K562 (cell line): ENCODE data around the gene TTC28. TPM values are rescaled to one million over a fixed set of nuclear protein-coding genes. Genes with fewer than 3 reads are reported as not detected.

Experiments used
- ATAC-seq: fragments of 200-7000 bp; cut with Tn5 transposase; 3 replicates; pipeline ENCODE4 v1.9.1; 2020; ENCODE audit warnings: moderate library complexity
- BruUV-seq: library from RNA; stranded (reverse); fragments of 400-500 nt; replicated peaks from 2 replicates; lab custom pipeline; 2021; lab: Mats Ljungman, UMichigan
- CTCF ChIA-PET: fragments of 300-600 bp; formaldehyde crosslinking; extraction: SDS; loops from one replicate; lab custom pipeline; 2021; ENCODE audit warnings: low intra/inter-chr PET ratio; lab: Yijun Ruan, JAX
- POLR2A ChIA-PET: fragments of 300-600, 350-650 bp; sonication (Branson Sonifier 250); formaldehyde crosslinking; extraction: SDS; loops from one replicate; lab custom pipeline; 2021; ENCODE audit warnings: antibody characterized with exemption, inconsistent platforms; lab: Yijun Ruan, JAX
- DNase-seq, 4 experiments: peaks; one replicate each; pipeline versions ENCODE4 v3.0.0 to v3.0.0-alpha.2; 2011 to 2018; ENCODE audit warnings: low spot score in 3 of 4, mixed read lengths in 3 of 4; ENCODE audit errors: extremely low read depth in 1 of 4
- FAIRE-seq: peaks from 2 replicates; lab custom pipeline; 2011; peaks lifted over from hg19 to GRCh38; lab: Jason Lieb, UNC
- H2AFZ ChIP-seq: 2 replicates; pipeline ENCODE4 v1.6.0; 2011; ENCODE audit warnings: low read depth, low read length, control low read depth, inconsistent platforms
- H3K27ac ChIP-seq: fragments of 200-600 bp; 3 replicates; pipeline ENCODE4 v1.8.0; 2011; ENCODE audit warnings: low read depth, mild to moderate bottlenecking, control low read depth, inconsistent platforms, low read length, moderate library complexity, mixed read lengths; ENCODE audit errors: extremely low read depth
- H3K27me3 ChIP-seq, 2 experiments: fragments of 300-600 bp in 1 of 2; 2 replicates in 1 of 2; 3 replicates in 1 of 2; pipeline versions ENCODE4 v1.6.0 to v1.8.0; 2011; ENCODE audit warnings: inconsistent platforms in 2 of 2, low read length in 2 of 2, mild to moderate bottlenecking in 1 of 2, mixed read lengths in 1 of 2, moderate library complexity in 1 of 2; ENCODE audit not compliant: control insufficient read depth in 2 of 2, insufficient read depth in 2 of 2
- H3K36me3 ChIP-seq: fragments of 300-600 bp; 3 replicates; pipeline ENCODE4 v1.8.0; 2011; ENCODE audit warnings: mild to moderate bottlenecking, low read length, inconsistent platforms; ENCODE audit not compliant: control insufficient read depth, insufficient read depth
- H3K4me1 ChIP-seq, 2 experiments: fragments of 200-600 bp in 1 of 2; replicated peaks in 1 of 2; 2 replicates in 1 of 2; 3 replicates in 1 of 2; pipeline versions ENCODE4 v1.5.1 to v1.8.0; 2011; ENCODE audit warnings: inconsistent platforms in 2 of 2, low read length in 2 of 2, mild to moderate bottlenecking in 1 of 2, mixed read lengths in 1 of 2, moderate library complexity in 1 of 2; ENCODE audit not compliant: control insufficient read depth in 2 of 2, insufficient read depth in 2 of 2
- H3K4me2 ChIP-seq: 2 replicates; pipeline ENCODE4 v1.6.1; 2011; ENCODE audit warnings: low read length, control low read depth, inconsistent platforms, mixed read lengths; ENCODE audit not compliant: insufficient read depth
- H3K4me3 ChIP-seq: fragments of 200-600 bp; sonication (generic), shearing (Covaris generic); 2 replicates; pipeline ENCODE4 v1.5.1; 2016; ENCODE audit warnings: control low read depth, inconsistent platforms
- H3K79me2 ChIP-seq: fragments of 200-600 bp; 3 replicates; pipeline ENCODE4 v1.8.0; 2011; ENCODE audit warnings: low read length, inconsistent platforms; ENCODE audit not compliant: control insufficient read depth, insufficient read depth
- H3K9ac ChIP-seq, 2 experiments: 2 replicates each; pipeline versions ENCODE4 v1.6.0 to v1.6.1; 2011; ENCODE audit warnings: low read depth in 2 of 2, low read length in 2 of 2, control low read depth in 1 of 2, inconsistent platforms in 1 of 2, mild to moderate bottlenecking in 1 of 2, mixed read lengths in 1 of 2; ENCODE audit not compliant: insufficient read depth in 1 of 2
- H3K9me1 ChIP-seq: one replicate; pipeline ENCODE4 v1.6.0; 2011; ENCODE audit warnings: inconsistent platforms, mild to moderate bottlenecking, low read length, moderate library complexity; ENCODE audit not compliant: control insufficient read depth, insufficient read depth
- H3K9me3 ChIP-seq: replicated peaks from 2 replicates; pipeline ENCODE4 v1.5.1; 2011; ENCODE audit warnings: low read depth, low read length, inconsistent platforms; ENCODE audit not compliant: control insufficient read depth, insufficient read depth
- H4K20me1 ChIP-seq: replicated peaks from 2 replicates; pipeline ENCODE4 v1.6.1; 2011; ENCODE audit warnings: low read length, inconsistent platforms, mixed read lengths; ENCODE audit not compliant: control insufficient read depth, insufficient read depth
- AFF4 ChIP-seq: sonication (generic); formaldehyde crosslinking; IDR thresholded peaks from 2 replicates; pipeline ENCODE4 v1.8.0; 2023; ENCODE audit warnings: mild to moderate bottlenecking, missing genetic modification reagents
- ATF6 ChIP-seq: sonication (generic); formaldehyde crosslinking; IDR thresholded peaks from 2 replicates; pipeline ENCODE4 v1.4.0; 2020; ENCODE audit warnings: mild to moderate bottlenecking, missing genetic modification reagents
- CBX2 ChIP-seq: fragments of 200-600 bp; sonication (generic); IDR thresholded peaks from one replicate; pipeline ENCODE4 v1.6.1; 2012; ENCODE audit warnings: mild to moderate bottlenecking, low read length, inconsistent platforms; ENCODE audit not compliant: insufficient read depth, poor library complexity, severe bottlenecking
- E2F1 ChIP-seq: sonication (generic); formaldehyde crosslinking; IDR thresholded peaks from 2 replicates; pipeline ENCODE4 v1.8.1; 2023; ENCODE audit warnings: mild to moderate bottlenecking, missing genetic modification reagents, moderate library complexity
- HMG20B ChIP-seq: fragments of 250-450 bp; sonication (Bioruptor Pico); IDR thresholded peaks from 2 replicates; pipeline ENCODE4 v1.5.0; 2021; ENCODE audit warnings: mild to moderate bottlenecking
- HNRNPLL ChIP-seq: fragments of 200-400 bp; formaldehyde crosslinking; IDR thresholded peaks from 2 replicates; pipeline ENCODE4 v1.6.1; 2017; ENCODE audit warnings: low read length, low read depth, mild to moderate bottlenecking; ENCODE audit not compliant: poor library complexity, severe bottlenecking
- PREB ChIP-seq: sonication (generic); formaldehyde crosslinking; IDR thresholded peaks from 2 replicates; pipeline ENCODE4 v1.8.1; 2023; ENCODE audit warnings: mild to moderate bottlenecking, missing genetic modification reagents
- SNRNP70 ChIP-seq: fragments of 200-400 bp; formaldehyde crosslinking; optimal IDR thresholded peaks from 2 replicates; pipeline ENCODE3; 2017; ENCODE audit warnings: low read depth, low read length
- ZNF12 ChIP-seq: sonication (generic); formaldehyde crosslinking; IDR thresholded peaks from 2 replicates; pipeline ENCODE4 v1.4.0; 2020; ENCODE audit warnings: mild to moderate bottlenecking, missing genetic modification reagents
- ZNF449 ChIP-seq: fragments of 250-450 bp; sonication (Bioruptor Pico); IDR thresholded peaks from 2 replicates; pipeline ENCODE4 v1.8.0; 2022; ENCODE audit warnings: moderate library complexity, mild to moderate bottlenecking, inconsistent platforms
- WGBS: fragments of 100-300 bp; shearing (Covaris generic); methylation state at CpG from one replicate; pipeline ENCODE4 v1.1.6; 2016; ENCODE audit warnings: low coverage, mixed read lengths; ENCODE audit not compliant: insufficient coverage; ENCODE audit errors: missing lambda C conversion rate; 5-methylcytosine and 5-hydroxymethylcytosine counted together
- in situ Hi-C: fragments of 300-500 bp; cut with MboI; formaldehyde crosslinking; loops from 4 replicates; pipeline ENCODE4 v1.15.0; 2018; ENCODE audit warnings: inconsistent platforms, mixed read lengths
- intact Hi-C: fragments of 100-400 bp; cut with micrococcal nuclease; formaldehyde crosslinking; loops from 2 replicates; pipeline ENCODE4 v1.14.2; 2022
- polyA plus RNA-seq, 8 experiments: library from polyadenylated mRNA; depleted of rRNA in 4 of 8; stranded (reverse) in 5 of 8; unstranded in 3 of 8; fragments of >200 nt; fragmentation: Nextera tagmentation in 2 of 8; fragmentation: Illumina TruSeq in 1 of 8; extraction: Ambion mirVana in 2 of 8; extraction: Trizol in 1 of 8; gene quantifications; 2 replicates each; pipeline versions ENCODE4 v1.2.1 to v1.2.3, GENCODE V29; 2011 to 2014; ENCODE audit warnings: inconsistent platforms in 1 of 8, missing spikeins in 1 of 8
- total RNA-seq, 7 experiments: library from RNA; depleted of rRNA in 6 of 7; stranded (reverse); fragments of >200 nt in 6 of 7; fragmentation: Illumina TruSeq in 2 of 7; extraction: Trizol in 2 of 7; gene quantifications; 2 replicates each; pipeline versions ENCODE4 v1.2.1 to v1.2.3, GENCODE V29; 2011 to 2021; ENCODE audit warnings: low replicate concordance in 1 of 7

The TTC28 gene
- total and polyA plus RNA-seq, 9 of the 15 experiments (the other 6 are each of a cell fraction or from before 2014, with no cell fraction given) = 0.22 to 10.7 (median 3.1) TPM

GRCh38 chr22:27991586-27992293 lies 687.9 kb downstream of the TTC28 start:
- Histone ChIP-seq H3K9ac (no peak overlapping the region), H3K79me2 (no peaks in the 10 kb centered on the region), H3K4me1 (peaks cover 2 to 9% of the 10 kb centered on the region in 2 experiments; a peak in 3 of 5 replicates), H3K27me3 (no peaks in the 10 kb centered on the region), H2AFZ (no peak overlapping the region), H4K20me1 (no peaks in the 10 kb centered on the region), H3K27ac (no peak overlapping the region), H3K36me3 (0 out of 3 replicates have a peak, but pooled peaks cover under 1% of the 10 kb centered on the region), H3K9me3 (no peaks in the 10 kb centered on the region), H3K9me1 (no peaks in the 10 kb centered on the region), H3K4me2 (no peak overlapping the region), H3K4me3 (no peak overlapping the region)
- ChIA-PET CTCF (interaction anchor here (0.6 kb wide), 1 partner anchor 111 kb away, joined by 4 read pairs; no protein-coding TSS in a partner anchor), POLR2A (interaction anchor here (0.6 kb wide), 1 partner anchor 515 kb away, joined by 3 read pairs; no protein-coding TSS in a partner anchor)
- no peak for DNase-seq
- in situ Hi-C loops (no loop called here), intact Hi-C loops (no loop called here)
- no peak for ATAC-seq
- no peak for FAIRE-seq
- 82% methylated on average over 4 of the region's 7 CpGs for WGBS
- no TSS peak for BruUV-seq
- TF ChIP-seq SNRNP70 = no peak
- no peak for TF ChIP-seq ATF6 (CRISPR knock-in tag)
- no peak for TF ChIP-seq HMG20B (CRISPR knock-in tag)
- TF ChIP-seq E2F1 (CRISPR knock-in tag) = no peak
- TF ChIP-seq HNRNPLL = no peak
- TF ChIP-seq ZNF449 (CRISPR knock-in tag) = no peak
- no peak for TF ChIP-seq AFF4 (CRISPR knock-in tag)
- no peak for TF ChIP-seq ZNF12 (CRISPR knock-in tag)
- TF ChIP-seq CBX2 = no peak
- TF ChIP-seq PREB = no peak
